Stimulated activated CD8-positive, alpha-beta memory T cell treated with anti-CD3 and anti-CD28 coated beads, Interleukin-15, amount 100 ng/mL, for 48 hours (primary cell): Measurements from ENCODE around the gene ELMO1.

Experiments
- DNase-seq, 2 donors: peaks; one replicate each; pipeline ENCODE4 v3.0.0-alpha.2; 2020; ENCODE audit warnings: low read depth in 2 of 2

ELMO1 gene

DNA sequence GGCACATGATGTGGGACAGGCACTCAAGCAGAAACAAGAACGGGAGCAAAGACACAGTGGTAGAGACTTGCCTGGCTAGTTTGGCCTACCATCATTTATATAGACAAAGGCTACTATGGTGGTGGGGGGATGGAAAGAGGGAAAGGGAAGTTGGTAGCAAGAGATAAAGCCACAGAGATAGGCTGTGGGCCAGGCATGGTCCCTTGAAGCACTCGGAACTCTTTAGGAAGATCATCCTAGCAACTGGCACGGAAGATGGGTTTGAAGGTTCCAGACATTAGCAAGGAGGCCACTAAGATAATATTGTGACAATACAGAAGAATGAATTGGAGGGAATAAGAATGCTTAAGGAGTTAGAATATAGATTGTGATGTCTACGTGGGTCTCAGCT, 319.6 kb downstream of the ELMO1 start:
- no peak for DNase-seq

DNA sequence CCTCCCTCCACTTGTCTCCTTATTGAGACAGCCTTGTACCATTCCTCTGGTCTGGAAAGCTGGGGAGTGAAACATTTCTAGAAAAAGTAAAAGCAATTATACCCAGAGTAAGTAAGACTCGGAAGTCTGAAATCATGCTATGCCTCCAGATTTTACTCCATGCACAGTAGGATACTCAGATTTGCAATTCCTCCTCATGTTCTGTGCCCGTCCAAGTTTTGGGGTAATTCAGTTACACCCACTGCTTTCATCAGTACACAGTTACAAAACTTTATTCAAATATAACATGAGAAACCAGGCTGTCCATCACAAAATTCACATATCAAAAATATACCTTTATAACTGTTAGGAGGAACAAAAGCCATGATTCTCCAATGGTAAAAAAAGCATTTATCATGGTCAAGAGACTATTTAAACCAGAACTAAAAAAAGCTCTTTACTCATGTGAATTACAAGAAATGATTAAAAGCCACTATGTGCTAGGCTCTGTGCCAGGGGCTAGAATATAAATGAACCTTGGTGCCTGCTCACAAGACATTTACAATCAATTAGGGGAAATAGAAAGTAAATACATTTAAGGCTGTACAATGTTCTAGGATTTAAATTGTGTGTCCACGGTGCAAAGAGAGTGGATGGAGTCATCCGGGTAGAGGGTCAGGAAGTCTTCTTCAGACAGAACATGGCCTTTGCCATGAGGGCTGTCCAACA, 320.2 kb downstream of the ELMO1 start:
- DNase-seq: no peak

- DNase-seq: no peak
Observed at GRCh38 chr7:37119296-37119860, 329.3 kb downstream of the ELMO1 start.

DNA sequence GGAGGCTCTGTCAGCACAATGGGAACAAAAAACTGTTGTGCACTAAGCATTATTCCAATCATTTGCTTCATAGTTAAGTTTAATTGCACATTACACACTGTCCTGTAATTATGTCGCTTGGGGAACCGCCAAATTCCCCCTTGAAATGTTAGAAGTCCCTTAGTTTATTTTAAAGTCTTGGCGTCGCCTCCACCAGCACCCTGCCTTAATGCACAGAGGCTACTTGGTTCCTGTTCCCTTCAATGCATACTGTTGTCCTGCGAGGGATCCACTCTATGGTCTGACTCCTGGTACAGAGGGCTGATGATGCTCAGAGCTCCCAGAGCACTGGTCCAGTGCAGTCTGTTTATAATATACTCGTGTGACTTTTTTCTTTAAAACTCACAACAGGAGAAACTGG, 330.7 kb downstream of the ELMO1 start:
- DNase-seq: no peak

DNA sequence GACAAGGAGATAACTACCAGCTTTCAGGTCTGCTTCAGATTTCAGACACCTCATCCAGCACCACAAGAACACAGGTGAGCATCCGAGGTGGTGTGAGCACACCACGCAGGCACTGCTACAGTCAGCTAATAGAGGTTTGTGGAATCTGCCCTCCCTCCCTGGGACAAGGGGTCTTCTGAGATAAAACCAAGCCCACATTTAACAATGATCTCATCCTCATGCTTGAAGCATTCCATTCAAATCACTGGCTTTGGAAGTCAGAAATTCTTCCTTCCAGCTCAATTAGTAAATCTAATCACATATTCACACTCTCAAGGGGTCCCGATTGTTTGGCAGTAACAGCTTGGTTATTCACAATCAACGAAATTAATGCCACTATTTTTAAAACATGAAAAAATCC, 331.4 kb downstream of the ELMO1 start:
- no peak for DNase-seq

- no peak for DNase-seq
Observed at GRCh38 chr7:37116093-37116701, 332.5 kb downstream of the ELMO1 start.

DNA sequence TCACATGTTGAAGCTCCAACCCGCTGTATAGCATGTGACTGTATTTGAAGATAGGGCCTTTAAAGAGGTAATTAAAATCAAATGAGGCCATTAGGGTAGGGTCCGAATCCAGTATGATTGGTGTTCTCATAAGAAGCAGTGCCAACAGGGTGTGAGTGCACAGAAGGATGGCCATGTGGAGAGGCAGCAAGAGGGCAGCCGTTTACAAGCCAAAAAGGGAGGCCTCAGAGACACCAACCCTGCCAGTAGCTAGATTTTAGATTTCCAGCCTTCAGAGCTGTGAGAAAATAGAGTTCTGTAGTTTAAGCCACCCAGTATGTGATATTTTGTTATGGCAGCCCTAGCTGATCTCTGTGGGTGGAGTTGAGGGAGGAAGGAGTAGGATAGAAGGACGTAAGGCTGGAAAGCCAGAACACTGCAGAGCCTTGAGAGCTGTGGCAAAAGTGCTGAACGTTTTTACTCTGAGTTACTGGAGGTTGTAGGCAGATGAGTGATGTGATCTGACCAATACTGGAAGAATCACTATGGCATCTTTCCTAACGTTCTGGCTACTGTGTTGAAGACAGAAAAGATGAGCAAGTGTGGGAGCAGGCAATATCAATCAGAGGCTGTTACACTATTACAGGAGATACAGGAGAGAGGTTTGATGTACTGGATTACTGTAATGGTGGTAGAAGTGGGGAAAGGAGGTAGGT, 334.9 kb downstream of the ELMO1 start:
- no peak for DNase-seq

DNA sequence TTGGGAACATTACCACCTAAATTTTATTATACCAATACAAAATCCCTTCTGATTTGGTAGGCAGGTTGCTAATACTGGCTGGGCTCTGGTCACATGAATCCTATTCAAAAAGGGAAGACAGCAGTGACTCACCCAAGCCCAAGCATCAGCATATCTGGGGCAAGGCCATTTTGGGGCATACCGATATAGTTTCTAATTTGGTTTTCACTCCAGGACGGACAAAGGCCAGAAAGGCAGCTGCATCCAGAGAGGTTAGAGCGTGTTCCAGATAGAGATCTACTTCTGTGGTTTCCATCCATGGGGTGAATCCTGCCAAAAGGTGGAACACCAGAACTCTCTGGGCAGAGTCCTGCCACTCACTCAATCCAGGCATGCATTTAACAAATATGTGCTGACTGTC, 335.8 kb downstream of the ELMO1 start:
- no peak for DNase-seq

DNA sequence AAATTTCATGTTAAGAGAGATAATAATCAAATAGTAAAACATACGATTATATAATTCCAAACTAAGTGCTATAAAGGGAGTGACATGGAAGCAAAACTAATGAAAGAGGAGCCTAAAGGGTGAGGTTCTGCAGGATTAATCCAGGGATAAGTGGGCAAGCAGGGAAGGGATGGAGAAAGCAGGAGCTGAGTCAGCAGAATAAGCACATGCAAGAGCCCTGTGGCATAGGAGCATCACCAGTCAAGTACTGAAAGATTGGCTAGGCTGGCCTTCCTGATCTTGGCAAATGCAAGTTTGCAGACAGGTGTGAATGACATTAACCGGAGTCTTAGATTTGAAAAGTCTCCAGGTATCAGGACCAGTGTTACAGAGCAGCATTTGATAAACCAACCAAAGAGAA, 336.4 kb downstream of the ELMO1 start:
- DNase-seq: no peak

DNA sequence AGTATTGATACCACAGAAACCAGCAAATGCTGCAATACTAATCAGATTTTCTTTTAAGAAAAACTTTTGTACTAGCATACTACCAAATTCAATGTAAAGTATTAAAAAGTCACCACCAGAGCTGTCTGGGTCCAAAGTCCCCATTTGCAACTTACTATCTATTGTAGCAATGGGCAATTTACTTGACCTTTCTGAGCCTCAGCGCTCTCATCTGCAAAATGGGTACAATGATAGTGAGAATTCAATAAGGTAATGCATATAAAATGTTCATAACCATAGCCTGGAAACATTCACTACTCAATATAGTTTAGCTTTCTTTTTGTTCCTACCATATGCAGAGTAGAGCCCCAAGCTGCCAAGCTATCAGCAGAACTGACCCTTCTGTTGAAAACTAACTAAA, 337.2 kb downstream of the ELMO1 start:
- DNase-seq: no peak

GRCh38 chr7:37110660-37111424, 337.8 kb downstream of the ELMO1 start:
- DNase-seq: no peak

GRCh38 chr7:37109843-37110242, 338.8 kb downstream of the ELMO1 start:
- DNase-seq: no peak

- no peak for DNase-seq
Observed at GRCh38 chr7:37109016-37109683, 339.5 kb downstream of the ELMO1 start.

DNA sequence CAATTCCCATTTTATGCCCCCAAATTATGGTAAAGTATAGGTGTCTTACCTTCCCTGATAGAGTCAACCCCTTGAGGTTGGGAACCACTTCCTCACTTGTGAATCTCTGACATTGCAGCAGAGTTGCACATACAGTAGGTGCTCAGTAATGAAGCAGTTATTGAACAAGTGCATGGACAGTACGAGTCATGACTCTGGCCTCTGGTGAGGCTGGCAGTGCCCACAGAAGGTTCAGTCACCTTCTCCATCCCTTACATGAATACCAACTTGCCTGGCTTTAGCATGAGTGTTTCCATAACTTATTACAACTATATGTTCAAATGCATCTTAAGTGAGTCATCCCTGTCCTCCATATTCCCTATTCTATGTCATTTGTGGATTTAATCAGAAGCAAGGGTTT, 340.0 kb downstream of the ELMO1 start:
- DNase-seq: peak in 1 of 2 donors; percentile 2

- no peak for DNase-seq
Observed at GRCh38 chr7:37107047-37107750, 341.5 kb downstream of the ELMO1 start.

- no peak for DNase-seq
Observed at GRCh38 chr7:37105762-37106161, 342.9 kb downstream of the ELMO1 start.

GRCh38 chr7:37104822-37105518, 343.7 kb downstream of the ELMO1 start:
- no peak for DNase-seq

GRCh38 chr7:37102518-37103137, 346.0 kb downstream of the ELMO1 start:
- DNase-seq: no peak

DNA sequence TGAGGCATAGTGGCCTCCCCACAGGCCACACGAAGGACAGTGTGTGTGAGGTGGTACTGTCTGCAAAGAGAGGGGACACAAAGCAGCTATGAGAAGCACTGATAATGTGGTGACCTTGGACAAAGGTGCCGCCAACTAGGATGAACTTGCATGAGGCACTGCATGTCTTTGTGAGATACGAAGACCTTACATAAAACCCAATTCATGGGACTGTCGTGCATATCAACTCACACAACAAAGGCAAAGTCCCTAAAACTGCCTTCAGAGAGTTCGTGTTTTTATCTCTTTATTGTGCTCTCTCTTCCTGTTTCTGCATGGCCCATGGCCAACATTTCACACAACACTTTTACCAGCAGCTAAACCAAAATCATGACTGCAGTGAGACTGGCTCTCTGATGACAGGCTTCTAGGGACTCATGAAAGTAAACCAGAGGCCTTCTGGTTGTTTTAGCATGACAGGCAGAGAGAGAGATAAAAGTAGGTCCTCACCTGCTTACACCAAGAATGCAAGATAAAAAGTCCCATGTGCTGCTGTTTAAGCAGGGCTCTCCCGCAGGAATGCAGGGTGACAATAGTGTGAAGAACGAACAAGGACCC, 347.8 kb downstream of the ELMO1 start:
- no peak for DNase-seq
